Mesenchymal stem cell (in vitro differentiated cells and primary cell): ENCODE results near the gene DST.

ENCODE experiments used
- DNase-seq: peaks from one replicate; pipeline ENCODE4 v3.0.0-alpha.2; 2013
- H2AFZ ChIP-seq: one replicate; pipeline ENCODE4 v1.6.1; 2013; ENCODE audit warnings: low read depth, mild to moderate bottlenecking, control low read depth, inconsistent platforms, low read length, moderate library complexity
- H2AK5ac ChIP-seq: 2 replicates; pipeline ENCODE4 v1.6.1; 2013; ENCODE audit warnings: low read length, moderate library complexity, mild to moderate bottlenecking, inconsistent platforms; ENCODE audit not compliant: severe bottlenecking
- H2BK120ac ChIP-seq: one replicate; pipeline ENCODE4 v1.6.1; 2013; ENCODE audit warnings: low read depth, mild to moderate bottlenecking, inconsistent platforms, low read length, moderate library complexity
- H2BK12ac ChIP-seq, 2 experiments: one replicate each; pipeline ENCODE4 v1.6.1; 2013; ENCODE audit warnings: inconsistent platforms in 2 of 2, low read length in 2 of 2, mild to moderate bottlenecking in 2 of 2, moderate library complexity in 2 of 2, control low read depth in 1 of 2
- H2BK15ac ChIP-seq: one replicate; pipeline ENCODE4 v1.6.1; 2013; ENCODE audit warnings: mild to moderate bottlenecking, low read depth, inconsistent platforms; ENCODE audit not compliant: poor library complexity, severe bottlenecking
- H2BK5ac ChIP-seq: 2 replicates; pipeline ENCODE4 v1.6.1; 2013; ENCODE audit warnings: low read depth, mild to moderate bottlenecking, low read length, control low read depth, inconsistent platforms; ENCODE audit not compliant: poor library complexity, severe bottlenecking
- H3K14ac ChIP-seq, 2 experiments: one replicate each; pipeline ENCODE4 v1.6.1; 2013; ENCODE audit warnings: inconsistent platforms in 2 of 2, low read length in 2 of 2, control low read depth in 1 of 2, mild to moderate bottlenecking in 1 of 2, moderate library complexity in 1 of 2
- H3K18ac ChIP-seq, 2 experiments: one replicate each; pipeline ENCODE4 v1.6.1; 2013; ENCODE audit warnings: inconsistent platforms in 2 of 2, low read length in 2 of 2, control low read depth in 1 of 2, low read depth in 1 of 2, mild to moderate bottlenecking in 1 of 2
- H3K23ac ChIP-seq, 2 experiments: one replicate each; pipeline ENCODE4 v1.6.1; 2013; ENCODE audit warnings: inconsistent platforms in 2 of 2, low read length in 2 of 2, mild to moderate bottlenecking in 2 of 2, moderate library complexity in 2 of 2, control low read depth in 1 of 2
- H3K27ac ChIP-seq: 2 replicates; pipeline ENCODE4 v1.5.1; 2013; ENCODE audit warnings: mild to moderate bottlenecking, moderate library complexity, low read length, control low read depth, inconsistent platforms; ENCODE audit not compliant: poor library complexity, severe bottlenecking
- H3K27me3 ChIP-seq, 2 experiments: 2 replicates each; pipeline versions ENCODE4 v1.6.1 to v1.7.0; 2013; ENCODE audit warnings: low read length in 2 of 2, mild to moderate bottlenecking in 2 of 2, moderate library complexity in 2 of 2, control low read depth in 1 of 2, inconsistent platforms in 1 of 2; ENCODE audit not compliant: control insufficient read depth in 1 of 2, insufficient read depth in 1 of 2
- H3K36me3 ChIP-seq, 2 experiments: 2 replicates each; pipeline versions ENCODE4 v1.6.1 to v1.7.0; 2013; ENCODE audit warnings: low read length in 2 of 2, control low read depth in 1 of 2, inconsistent platforms in 1 of 2, low read depth in 1 of 2, mild to moderate bottlenecking in 1 of 2; ENCODE audit not compliant: insufficient read depth in 2 of 2, control insufficient read depth in 1 of 2
- H3K4ac ChIP-seq, 2 experiments: one replicate each; pipeline ENCODE4 v1.6.1; 2013; ENCODE audit warnings: inconsistent platforms in 2 of 2, low read length in 2 of 2, mild to moderate bottlenecking in 2 of 2, moderate library complexity in 2 of 2, control low read depth in 1 of 2, low read depth in 1 of 2
- H3K4me1 ChIP-seq: 2 replicates; pipeline ENCODE4 v1.6.1; 2013; ENCODE audit warnings: low read depth, low read length, control low read depth; ENCODE audit not compliant: control insufficient read depth, insufficient read depth
- H3K4me2 ChIP-seq: 2 replicates; pipeline ENCODE4 v1.6.1; 2013; ENCODE audit warnings: low read length, mild to moderate bottlenecking, inconsistent platforms; ENCODE audit not compliant: poor library complexity, severe bottlenecking
- H3K4me3 ChIP-seq, 2 experiments: 2 replicates each; pipeline versions ENCODE4 v1.5.1 to v1.7.0; 2013; ENCODE audit warnings: low read length in 2 of 2, mild to moderate bottlenecking in 2 of 2, control low read depth in 1 of 2, low read depth in 1 of 2; ENCODE audit not compliant: insufficient read depth in 1 of 2
- H3K79me1 ChIP-seq: replicated peaks from 2 replicates; pipeline ENCODE4 v1.6.1; 2013; ENCODE audit warnings: mild to moderate bottlenecking, control low read depth, low read length, inconsistent platforms; ENCODE audit not compliant: poor library complexity, severe bottlenecking
- H3K9ac ChIP-seq: 2 replicates; pipeline ENCODE4 v1.7.0; 2013; ENCODE audit warnings: mild to moderate bottlenecking, low read length, moderate library complexity
- H3K9me3 ChIP-seq: 2 replicates; pipeline ENCODE4 v1.7.0; 2013; ENCODE audit warnings: mild to moderate bottlenecking, low read length; ENCODE audit not compliant: control insufficient read depth
- H4K8ac ChIP-seq: one replicate; pipeline ENCODE4 v1.6.1; 2013; ENCODE audit warnings: inconsistent platforms, mild to moderate bottlenecking, low read length, moderate library complexity
- H4K91ac ChIP-seq: one replicate; pipeline ENCODE4 v1.6.1; 2013; ENCODE audit warnings: mild to moderate bottlenecking, low read length, inconsistent platforms
- WGBS: methylation state at CpG from one replicate; pipeline ENCODE4 v1.1.7; 2013; ENCODE audit warnings: mixed read lengths; 5-methylcytosine and 5-hydroxymethylcytosine counted together

Gene DST

GRCh38 chr6:56540232-56541029 lies 102.3 kb downstream of the DST start:
- Histone ChIP-seq H3K27ac (no peak overlapping the region), H3K27me3 (no peaks in the 10 kb centered on the region), H3K9me3 (no peaks in the 10 kb centered on the region), H2BK5ac (no peak overlapping the region), H3K23ac (no peak overlapping the region), H2BK120ac (no peak overlapping the region), H4K91ac (no peak overlapping the region), H2AFZ (no peak overlapping the region), H2BK12ac (no peak overlapping the region), H3K4me3 (peak overlapping the region in 1 of 2 experiments; percentile 72), H2BK15ac (no peak overlapping the region), H4K8ac (no peak overlapping the region), H3K14ac (no peak overlapping the region), H3K9ac (peak overlapping the region; percentile 95), H3K36me3 (peaks cover 0 to 16% of the 10 kb centered on the region in 2 experiments), H3K18ac (no peak overlapping the region), H3K4me2 (no peak overlapping the region), H3K79me1 (peaks cover 5% of the 10 kb centered on the region), H3K4ac (no peak overlapping the region), H3K4me1 (peaks cover 7% of the 10 kb centered on the region), H2AK5ac (no peak overlapping the region)
- 91% methylated on average over 9 of the region's 9 CpGs for WGBS
- no peak for DNase-seq

GRCh38 chr6:56539527-56540105 lies 103.1 kb downstream of the DST start:
- H3K4me3 ChIP-seq = peak overlapping the region in 1 of 2 experiments; percentile 72
- no peak overlapping the region for H4K91ac ChIP-seq
- H3K14ac ChIP-seq = no peak overlapping the region

GRCh38 chr6:56538851-56539250 lies 103.8 kb downstream of the DST start:
- Histone ChIP-seq H3K9ac (peak overlapping the region; percentile 95), H4K8ac (no peak overlapping the region), H3K23ac (no peak overlapping the region), H2BK120ac (no peak overlapping the region), H3K18ac (no peak overlapping the region), H2AK5ac (no peak overlapping the region), H4K91ac (no peak overlapping the region), H2BK15ac (no peak overlapping the region), H3K4ac (no peak overlapping the region), H3K27me3 (no peaks in the 10 kb centered on the region), H3K4me2 (no peak overlapping the region), H3K4me3 (no peak overlapping the region), H3K14ac (no peak overlapping the region), H2BK12ac (no peak overlapping the region), H2AFZ (no peak overlapping the region), H3K36me3 (peaks cover 3 to 30% of the 10 kb centered on the region in 2 experiments), H3K4me1 (peaks cover 6% of the 10 kb centered on the region), H2BK5ac (no peak overlapping the region), H3K27ac (no peak overlapping the region), H3K79me1 (peaks cover 12% of the 10 kb centered on the region), H3K9me3 (no peaks in the 10 kb centered on the region)
- DNase-seq = no peak
- WGBS = no CpG with 5 or more reads among the region's 2 CpGs

More at GRCh38 chr6:56539527-56540105, 103.1 kb downstream of the DST start:
- no peak overlapping the region for H3K18ac ChIP-seq
- H2BK120ac ChIP-seq = no peak overlapping the region
- H3K23ac ChIP-seq = no peak overlapping the region
- H4K8ac ChIP-seq = no peak overlapping the region
- no peak overlapping the region for H2AK5ac ChIP-seq
- no peak for DNase-seq
- H2AFZ ChIP-seq = no peak overlapping the region
- no peak overlapping the region for H3K4ac ChIP-seq
- peaks cover 9% of the 10 kb centered on the region for H3K79me1 ChIP-seq
- H3K9me3 ChIP-seq = no peaks in the 10 kb centered on the region
- peaks cover 6% of the 10 kb centered on the region for H3K4me1 ChIP-seq
- H2BK12ac ChIP-seq = no peak overlapping the region
- H2BK15ac ChIP-seq = no peak overlapping the region
- H3K9ac ChIP-seq = peak overlapping the region; percentile 95
- no peak overlapping the region for H3K4me2 ChIP-seq
- H3K27me3 ChIP-seq = no peaks in the 10 kb centered on the region
- peaks cover 3 to 24% of the 10 kb centered on the region in 2 experiments for H3K36me3 ChIP-seq
- H3K27ac ChIP-seq = no peak overlapping the region
- no peak overlapping the region for H2BK5ac ChIP-seq

- peak overlapping the region in 1 of 2 experiments; percentile 32 for H3K14ac ChIP-seq
- no peak overlapping the region for H4K91ac ChIP-seq
- H3K23ac ChIP-seq = peak overlapping the region in 1 of 2 experiments; percentile 80
- peak overlapping the region; percentile 23 for H2AFZ ChIP-seq
- H2BK5ac ChIP-seq = no peak overlapping the region
- H4K8ac ChIP-seq = no peak overlapping the region
- peak overlapping the region in 1 of 2 experiments; percentile 67 for H3K4ac ChIP-seq
- H3K27me3 ChIP-seq = no peaks in the 10 kb centered on the region
- H2BK15ac ChIP-seq = no peak overlapping the region
- H2AK5ac ChIP-seq = no peak overlapping the region
- H3K79me1 ChIP-seq = peaks cover 12% of the 10 kb centered on the region
- no peak overlapping the region for H3K9ac ChIP-seq
- H2BK120ac ChIP-seq = no peak overlapping the region
- peaks cover 6% of the 10 kb centered on the region for H3K4me1 ChIP-seq
- no peak overlapping the region for H2BK12ac ChIP-seq
- H3K27ac ChIP-seq = no peak overlapping the region
- H3K9me3 ChIP-seq = no peaks in the 10 kb centered on the region
- no peak for DNase-seq
- no peak overlapping the region for H3K4me2 ChIP-seq
- peaks cover 3 to 46% of the 10 kb centered on the region in 2 experiments for H3K36me3 ChIP-seq
- H3K18ac ChIP-seq = peak overlapping the region in 1 of 2 experiments; percentile 34
- H3K4me3 ChIP-seq = no peak overlapping the region
Measured at GRCh38 chr6:56537223-56537770, 105.4 kb downstream of the DST start.
